HG03159 (cell line): ENCODE measurements around the gene RRP15.

Source experiments
- ATAC-seq: cut with Tn5 transposase; IDR thresholded peaks from one replicate; pipeline ENCODE4 v1.9.1; 2021; ENCODE audit warnings: mild to moderate bottlenecking, moderate library complexity; ENCODE audit not compliant: unreplicated experiment

Gene RRP15

DNA sequence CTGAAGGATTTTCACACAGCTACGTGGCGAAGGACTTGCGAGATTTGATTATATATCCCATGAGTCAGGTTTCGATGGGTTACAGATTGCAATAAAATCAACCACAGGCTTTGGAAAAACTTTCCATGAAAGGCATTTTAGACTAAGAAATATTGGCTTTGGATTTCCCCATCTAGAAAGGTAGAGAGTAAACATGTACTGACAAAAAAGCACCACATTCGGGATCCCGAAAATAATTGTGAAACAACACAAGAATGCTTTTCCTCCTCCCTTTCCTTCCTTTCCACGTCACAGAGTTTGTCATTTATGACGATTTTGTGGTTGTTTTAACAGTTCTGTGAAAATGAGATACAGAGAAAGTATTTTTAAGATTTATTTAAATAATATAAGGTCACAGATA lies 98.6 kb downstream of the RRP15 start:
- no peak for ATAC-seq

DNA sequence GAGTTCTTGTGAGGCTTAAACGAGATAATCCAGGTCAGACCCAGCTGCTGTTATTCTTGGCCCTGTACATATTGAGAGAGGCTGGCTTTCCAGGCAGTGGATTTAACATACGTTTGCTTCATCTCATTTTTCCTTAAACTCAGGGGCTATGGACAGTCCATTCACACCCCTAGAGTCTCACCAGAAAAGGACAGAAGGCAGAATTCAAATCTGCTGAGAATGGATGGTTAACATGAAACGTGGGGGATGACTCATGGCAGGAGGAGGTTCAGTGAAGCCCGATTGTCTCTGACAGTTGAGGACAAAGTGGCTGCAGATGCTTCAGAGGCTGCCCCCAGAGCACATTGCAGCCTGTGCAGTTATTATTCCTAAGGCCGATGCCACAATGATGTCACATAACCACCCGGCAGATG lies 99.5 kb downstream of the RRP15 start:
- no peak for ATAC-seq
